DMS153 (cell line): Measurements from ENCODE around the gene INPP5J.
"Not testable (repeated sequence)": the region's sequence is repeated elsewhere in the genome, so short reads cannot be mapped to it uniquely, and the experiment has no call there.

Experiments
- DNase-seq: peaks from one replicate; lab custom pipeline; 2025; lab: John Stamatoyannopoulos, UW

Gene INPP5J, protein sequence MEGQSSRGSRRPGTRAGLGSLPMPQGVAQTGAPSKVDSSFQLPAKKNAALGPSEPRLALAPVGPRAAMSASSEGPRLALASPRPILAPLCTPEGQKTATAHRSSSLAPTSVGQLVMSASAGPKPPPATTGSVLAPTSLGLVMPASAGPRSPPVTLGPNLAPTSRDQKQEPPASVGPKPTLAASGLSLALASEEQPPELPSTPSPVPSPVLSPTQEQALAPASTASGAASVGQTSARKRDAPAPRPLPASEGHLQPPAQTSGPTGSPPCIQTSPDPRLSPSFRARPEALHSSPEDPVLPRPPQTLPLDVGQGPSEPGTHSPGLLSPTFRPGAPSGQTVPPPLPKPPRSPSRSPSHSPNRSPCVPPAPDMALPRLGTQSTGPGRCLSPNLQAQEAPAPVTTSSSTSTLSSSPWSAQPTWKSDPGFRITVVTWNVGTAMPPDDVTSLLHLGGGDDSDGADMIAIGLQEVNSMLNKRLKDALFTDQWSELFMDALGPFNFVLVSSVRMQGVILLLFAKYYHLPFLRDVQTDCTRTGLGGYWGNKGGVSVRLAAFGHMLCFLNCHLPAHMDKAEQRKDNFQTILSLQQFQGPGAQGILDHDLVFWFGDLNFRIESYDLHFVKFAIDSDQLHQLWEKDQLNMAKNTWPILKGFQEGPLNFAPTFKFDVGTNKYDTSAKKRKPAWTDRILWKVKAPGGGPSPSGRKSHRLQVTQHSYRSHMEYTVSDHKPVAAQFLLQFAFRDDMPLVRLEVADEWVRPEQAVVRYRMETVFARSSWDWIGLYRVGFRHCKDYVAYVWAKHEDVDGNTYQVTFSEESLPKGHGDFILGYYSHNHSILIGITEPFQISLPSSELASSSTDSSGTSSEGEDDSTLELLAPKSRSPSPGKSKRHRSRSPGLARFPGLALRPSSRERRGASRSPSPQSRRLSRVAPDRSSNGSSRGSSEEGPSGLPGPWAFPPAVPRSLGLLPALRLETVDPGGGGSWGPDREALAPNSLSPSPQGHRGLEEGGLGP

DNA sequence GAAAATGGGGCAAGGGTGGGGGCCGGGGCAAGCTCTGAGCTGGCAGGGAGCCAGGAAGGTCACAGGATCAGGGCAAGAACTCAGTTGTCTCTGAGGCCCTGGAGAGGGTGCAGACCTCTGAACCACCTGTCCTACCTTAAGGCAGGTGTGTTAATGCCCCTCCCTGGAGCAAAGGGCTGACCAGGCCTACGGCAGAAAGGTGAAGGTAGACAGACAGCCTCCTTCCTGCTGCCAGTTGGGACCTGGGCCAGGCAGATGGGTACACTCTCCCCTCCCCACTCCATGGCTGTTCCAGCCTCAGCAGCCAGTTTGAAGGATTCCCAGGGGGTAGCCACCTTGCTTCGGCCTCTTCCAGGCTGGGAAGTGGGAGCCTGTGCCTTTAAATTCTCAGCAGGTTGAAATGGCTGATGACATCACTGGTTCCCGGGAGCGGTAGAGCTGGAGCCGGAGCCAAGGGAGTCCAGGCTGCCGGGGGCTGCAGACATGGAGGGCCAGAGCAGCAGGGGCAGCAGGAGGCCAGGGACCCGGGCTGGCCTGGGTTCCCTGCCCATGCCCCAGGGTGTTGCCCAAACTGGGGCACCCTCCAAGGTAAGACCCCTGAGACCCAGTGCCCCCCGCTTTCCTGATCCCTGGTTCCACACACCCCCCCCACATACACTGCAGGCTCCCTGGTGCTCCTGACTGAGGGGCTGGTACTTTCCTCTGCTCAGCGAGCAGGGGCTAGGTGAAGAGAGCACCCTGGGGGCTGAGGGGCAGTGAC lies at the start of gene INPP5J:
TSS of gene INPP5J (plus strand) at position 435 of the 760 bp plus-strand sequence. CDS start at position 484, 49 bp downstream.
- peak; percentile 68 for DNase-seq

DNA sequence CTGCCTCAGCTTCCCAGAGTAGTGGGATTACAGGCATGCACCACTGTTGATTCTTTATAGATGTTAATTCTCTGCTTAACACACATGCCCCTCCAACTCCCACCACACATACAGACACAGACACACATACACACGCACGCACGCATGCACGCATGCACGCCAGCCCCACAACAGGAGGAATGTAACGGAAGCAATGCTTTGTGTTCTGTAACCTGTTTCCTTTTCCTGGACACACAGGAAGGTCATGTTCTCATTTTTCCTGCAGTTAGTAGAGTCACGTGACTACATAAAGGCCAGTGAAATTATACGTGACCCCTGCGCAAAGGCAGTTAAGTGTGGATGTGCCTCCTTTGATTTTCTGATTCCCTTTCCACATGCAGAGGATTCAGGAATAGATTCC lies 49.6 kb upstream of the INPP5J start:
- not testable (repeated sequence) for DNase-seq

DNA sequence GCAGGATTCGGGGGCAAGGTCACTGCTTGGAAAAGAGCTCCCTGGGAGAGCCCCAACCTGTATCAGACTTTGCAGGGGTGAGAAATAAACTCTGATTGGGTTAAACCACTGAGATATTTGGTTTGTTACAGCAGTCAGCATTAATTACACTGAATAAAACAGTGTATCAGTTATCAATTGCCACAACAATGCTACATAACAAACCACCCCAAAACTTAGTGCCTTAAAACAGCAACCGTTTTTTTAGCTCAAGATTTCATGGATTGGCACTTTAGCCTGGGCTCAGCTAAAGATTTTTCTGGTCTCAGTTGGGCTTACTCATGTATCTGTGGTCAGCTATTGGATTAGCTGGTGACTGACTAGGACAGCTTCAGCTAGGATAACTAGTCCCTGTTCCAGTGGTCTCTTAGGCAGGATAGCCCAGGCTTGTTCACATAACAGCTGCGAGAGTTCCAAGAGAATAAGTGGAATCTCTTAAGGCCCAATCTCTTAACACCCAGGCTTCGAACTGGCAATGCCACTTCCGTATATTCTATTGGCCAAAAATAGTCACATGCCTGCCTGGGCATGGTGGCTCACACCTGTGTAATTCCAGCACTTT lies 49.1 kb upstream of the INPP5J start:
- not testable (repeated sequence) for DNase-seq

DNA sequence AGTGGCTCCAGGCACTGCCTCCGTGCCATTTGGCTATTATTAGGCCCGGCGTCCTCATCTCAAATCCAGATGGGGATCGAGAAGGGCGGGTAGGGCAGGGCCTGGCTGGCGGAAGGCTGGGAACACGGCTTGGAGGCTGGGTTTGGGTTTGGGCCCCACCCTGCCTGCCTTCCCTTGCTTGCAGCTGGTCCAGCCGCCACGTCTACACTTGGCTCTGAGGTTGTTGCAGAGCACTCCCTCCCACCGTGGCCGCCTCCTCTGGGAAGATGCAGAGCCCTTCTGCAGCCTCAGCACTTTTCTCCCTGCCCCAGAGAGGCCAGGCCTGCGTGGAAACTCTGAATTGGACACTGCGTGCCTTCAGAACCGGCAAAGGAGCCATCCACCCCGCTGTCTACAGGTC lies 46.8 kb upstream of the INPP5J start:
- no peak for DNase-seq

DNA sequence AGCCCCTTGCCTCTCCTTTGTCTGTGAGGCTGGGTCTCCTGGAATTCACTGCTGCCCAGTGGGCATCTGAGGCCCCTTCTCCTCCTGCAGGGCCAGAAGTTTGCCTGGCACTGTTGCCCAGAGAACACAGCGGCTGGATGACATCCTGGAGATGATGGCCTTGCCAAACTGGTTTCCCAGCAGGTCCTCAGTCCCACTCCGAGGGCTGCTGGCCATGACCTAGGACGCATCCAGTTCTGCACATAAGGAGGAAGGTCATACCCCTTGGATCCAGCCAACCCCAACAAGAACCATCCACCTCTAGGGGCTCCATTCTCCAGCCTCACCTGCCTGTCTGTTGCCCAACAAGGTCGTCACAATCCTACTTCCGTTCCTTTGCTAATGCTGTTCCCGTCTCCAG lies 45.1 kb upstream of the INPP5J start:
- DNase-seq: no peak

DNA sequence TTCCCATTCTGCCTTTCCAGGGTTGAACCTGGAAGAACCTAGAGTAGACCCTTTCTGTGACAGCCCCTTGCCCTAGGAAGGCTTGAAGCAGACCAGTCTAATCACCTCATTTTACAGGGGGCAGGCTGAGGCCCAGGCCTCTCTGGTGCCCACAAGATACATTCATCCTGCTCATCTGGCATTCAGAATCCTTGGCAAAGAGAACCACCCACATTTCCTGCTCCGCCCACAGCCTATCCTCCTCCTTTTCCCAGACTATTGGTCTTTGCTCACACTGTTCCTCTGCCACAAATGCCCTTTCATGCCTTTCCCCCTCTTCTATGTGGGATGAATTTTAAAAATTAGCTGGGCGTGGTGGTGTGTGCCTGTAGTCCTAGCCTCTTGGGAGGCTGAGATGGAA lies 44.4 kb upstream of the INPP5J start:
- not testable (repeated sequence) for DNase-seq

DNA sequence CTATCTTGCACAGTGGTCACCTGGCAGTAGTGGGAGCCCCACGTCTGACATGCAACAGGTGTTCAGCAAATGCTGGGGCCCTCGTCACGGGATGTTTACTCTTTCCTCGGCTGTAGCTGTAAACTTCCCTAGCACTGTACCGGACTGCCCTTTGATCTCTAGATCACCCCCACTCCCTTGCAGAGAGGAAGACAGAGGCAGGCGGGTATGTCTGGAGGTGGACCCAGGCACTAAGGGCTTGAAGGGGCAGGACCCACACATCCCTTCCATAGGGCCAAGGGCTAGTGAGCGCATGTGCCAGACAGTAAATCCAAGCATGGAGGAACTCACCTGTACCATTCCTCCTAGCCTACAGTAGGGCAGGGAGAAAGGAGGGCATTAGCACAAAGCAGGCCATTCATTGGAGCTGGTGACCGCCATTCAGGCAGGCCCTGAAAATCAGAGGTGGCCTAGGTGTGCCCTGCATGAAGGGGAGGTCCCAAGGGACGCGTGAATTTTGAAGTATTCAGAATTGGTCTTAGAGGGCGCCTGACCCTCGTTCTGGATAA lies 43.6 kb upstream of the INPP5J start:
- DNase-seq: peak; percentile 89

DNA sequence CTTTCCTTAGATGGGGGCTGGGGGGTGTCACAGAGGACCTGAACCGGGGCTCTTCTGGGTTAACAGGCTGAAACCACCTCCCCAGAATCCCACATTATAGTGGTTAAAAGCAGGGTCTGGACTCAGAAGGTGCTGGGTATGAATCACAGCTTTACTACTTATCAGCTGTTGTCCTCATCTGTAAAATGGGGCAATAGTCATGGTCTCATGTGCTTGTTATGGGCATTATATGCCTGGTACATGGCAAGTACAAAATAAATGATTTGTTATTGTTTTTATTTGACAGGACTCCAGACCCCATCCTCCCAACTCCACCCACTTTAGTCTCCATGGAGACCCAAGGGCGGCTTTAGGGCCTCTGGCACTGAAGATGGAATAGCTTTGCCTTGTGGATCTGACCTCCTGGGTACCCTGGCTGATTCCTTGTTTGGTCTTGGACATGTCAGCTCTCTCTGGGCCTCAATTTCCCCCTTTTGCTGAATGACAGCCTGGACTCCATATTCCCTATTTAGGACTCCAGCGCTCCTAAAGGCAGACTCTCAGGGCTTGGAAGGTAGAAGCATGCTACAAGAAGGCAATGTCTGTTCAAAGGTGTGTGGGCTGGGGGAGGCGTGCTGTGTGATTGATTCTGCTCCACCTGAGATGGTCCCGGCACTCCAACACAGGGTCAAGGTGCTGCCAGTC lies 42.5 kb upstream of the INPP5J start:
- no peak for DNase-seq

DNA sequence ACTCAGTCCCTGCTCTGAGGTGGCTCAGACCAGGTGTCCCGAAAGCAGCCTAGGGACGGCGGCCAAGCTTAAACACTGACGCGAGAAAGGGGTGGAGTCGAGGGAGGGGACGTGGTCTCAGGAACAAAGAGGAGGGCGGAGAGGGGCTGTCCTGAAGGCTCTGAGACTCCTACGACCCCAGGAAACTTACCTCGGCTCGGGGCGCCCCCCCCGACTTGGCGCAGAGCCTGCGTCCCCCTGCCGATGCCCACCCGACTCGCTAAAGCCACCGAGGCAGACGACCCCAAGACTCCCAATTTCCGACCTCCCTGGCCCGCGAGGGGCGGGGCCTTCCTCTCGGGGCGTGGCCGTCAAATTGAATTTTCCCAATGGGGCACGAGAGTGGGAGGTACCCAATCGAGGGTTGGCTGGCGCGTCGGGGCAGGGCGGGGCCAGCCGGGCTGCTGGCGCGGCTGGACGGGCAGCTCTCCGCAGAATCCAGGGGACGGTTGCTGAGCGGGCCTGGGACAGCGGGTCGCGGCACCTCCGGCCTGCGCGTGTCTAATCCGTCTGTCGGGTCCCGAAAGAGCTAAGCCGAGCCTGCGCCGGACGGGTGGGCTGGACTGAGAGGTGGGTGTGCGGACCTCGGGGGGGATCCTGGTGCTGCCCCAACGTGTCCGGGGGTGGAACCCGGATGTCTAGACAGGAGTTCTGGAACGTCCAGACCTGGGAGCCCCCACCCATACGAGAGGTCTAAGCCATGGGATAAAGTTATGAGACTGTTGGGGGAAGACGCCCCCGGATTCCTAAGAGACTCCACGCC lies 41.7 kb upstream of the INPP5J start, which contains the start of gene SMTN:
TSS of gene SMTN (plus strand) at position 471 of the 802 bp plus-strand sequence. CDS start 1,941 bp downstream, outside the sequence.
- peak; percentile 78 for DNase-seq

DNA sequence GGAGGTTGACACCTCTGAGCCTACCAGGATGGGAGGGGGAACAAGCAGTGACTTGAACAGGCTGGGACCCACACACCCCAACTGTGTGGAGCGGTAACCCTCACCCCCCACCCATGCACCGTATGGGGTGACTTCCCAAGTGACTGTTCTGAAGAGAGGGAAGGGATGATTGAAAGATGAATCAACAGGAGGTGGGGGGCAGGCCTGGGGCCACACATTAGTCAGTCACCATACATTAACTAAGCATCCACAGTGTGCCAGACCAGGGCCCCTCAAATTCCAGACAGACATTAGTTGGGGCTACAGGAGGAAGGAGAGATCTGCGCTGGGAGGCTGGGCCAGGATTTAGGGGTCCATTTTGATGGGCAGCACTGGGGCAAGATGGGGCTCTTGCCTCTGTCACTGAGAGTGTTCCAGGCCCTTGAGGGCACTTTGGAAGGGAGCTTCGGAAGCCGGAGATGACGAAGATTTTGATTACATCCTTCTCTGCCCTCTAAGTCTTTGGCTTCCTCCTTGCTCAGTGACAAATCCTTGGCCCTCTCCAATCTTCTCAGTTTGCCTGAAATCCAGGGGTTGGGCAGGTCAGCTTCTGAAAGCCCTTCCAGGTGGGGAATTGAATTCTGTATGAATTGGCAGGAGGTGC lies 40.7 kb upstream of the INPP5J start:
- no peak for DNase-seq

DNA sequence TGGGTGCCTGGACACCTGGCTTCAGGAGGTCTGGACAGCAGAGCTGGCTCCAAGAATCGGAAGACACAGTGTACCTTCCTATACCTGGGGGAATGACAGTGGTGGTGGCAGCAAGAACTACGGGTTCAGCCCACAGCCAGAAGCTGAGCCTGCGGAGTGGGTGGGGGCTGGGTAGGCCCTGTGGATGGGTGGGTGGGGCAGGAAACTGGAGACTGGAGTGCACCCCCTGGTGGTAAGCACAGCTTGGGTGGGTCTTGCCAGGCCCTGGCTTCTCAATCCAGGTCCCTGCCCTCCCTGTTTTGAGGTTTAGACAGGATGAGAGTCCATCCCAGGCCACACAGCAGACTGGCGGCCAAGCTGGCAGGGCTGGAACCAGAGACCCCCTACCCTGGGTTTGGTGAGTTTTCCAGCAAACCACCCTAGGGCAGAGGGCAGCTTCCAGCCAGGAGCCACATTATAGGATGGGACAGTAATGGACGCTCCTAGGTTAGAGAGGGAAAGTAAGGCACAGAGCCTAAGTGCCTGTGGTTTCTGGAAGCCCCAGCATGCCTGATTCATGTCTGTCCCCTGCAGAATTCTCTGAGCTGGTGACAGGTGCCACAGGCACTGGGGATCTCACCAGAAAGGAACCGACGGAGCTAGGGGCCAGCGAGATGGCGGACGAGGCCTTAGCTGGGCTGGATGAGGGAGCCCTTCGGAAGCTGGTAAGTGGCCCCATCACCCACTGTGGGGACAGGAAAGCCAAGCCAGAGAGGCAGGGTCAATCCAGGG lies 40.0 kb upstream of the INPP5J start:
- DNase-seq: no peak

DNA sequence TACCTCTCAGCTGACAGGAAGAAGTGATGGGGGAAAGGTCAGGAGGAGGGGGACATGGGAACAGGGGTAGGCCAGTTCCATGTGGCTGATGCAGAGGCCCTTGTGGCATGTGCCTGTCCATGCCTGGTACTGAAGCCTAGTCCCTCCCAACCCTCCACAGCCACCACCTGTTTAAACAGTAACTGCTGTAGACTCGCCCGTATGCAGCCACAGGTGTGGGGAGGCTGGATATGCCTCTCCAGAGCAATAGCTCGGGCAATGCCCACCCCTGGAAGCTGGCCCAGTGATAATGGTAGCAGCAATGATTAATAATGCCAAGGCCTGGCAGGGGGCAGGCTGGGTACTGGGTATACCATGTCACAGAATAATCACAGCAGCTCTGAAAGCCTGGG lies 39.4 kb upstream of the INPP5J start:
- DNase-seq: peak; percentile 60

DNA sequence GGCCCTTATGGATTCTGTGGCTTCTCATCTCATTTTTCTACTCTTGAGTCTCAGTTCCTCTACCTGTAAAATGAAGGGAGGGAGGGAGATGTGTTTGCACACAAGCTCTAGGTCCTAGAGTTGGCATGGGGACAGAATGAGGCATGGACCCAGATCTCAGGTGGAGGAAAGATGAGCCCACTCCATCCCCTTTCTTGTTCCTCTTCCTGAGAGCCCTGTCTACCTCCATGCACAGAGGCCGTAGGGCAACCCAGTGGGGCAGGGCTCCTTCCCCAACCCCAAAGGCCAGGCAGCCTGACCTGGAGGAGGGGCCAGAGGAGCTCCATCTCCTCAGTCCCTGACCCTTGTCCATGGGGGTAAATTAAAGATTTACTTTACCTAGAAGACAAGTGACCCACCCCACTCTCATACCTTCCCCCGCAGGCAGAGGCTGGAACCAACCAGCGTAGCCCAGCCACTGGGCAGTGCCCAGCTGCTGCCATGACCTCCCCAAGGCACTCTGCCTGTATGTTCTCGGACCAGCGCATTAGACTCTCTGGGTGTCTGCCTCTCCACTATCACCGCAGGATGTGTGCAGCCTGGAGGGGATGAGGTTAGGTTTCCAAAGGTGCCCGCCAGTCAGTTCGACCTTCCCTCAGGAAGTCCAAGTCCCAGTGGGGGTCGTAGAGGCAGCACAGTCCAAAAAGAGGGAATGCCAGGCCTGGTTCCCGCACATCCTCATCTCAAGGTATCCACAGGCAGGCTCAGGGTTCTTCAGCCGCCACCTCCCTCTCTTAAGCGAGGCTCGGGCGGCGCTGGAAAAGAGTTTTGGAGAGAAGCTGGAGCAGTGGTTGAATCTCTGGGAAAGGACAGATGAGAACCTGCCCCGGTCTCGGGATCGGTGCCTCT lies 38.6 kb upstream of the INPP5J start:
- no peak for DNase-seq

DNA sequence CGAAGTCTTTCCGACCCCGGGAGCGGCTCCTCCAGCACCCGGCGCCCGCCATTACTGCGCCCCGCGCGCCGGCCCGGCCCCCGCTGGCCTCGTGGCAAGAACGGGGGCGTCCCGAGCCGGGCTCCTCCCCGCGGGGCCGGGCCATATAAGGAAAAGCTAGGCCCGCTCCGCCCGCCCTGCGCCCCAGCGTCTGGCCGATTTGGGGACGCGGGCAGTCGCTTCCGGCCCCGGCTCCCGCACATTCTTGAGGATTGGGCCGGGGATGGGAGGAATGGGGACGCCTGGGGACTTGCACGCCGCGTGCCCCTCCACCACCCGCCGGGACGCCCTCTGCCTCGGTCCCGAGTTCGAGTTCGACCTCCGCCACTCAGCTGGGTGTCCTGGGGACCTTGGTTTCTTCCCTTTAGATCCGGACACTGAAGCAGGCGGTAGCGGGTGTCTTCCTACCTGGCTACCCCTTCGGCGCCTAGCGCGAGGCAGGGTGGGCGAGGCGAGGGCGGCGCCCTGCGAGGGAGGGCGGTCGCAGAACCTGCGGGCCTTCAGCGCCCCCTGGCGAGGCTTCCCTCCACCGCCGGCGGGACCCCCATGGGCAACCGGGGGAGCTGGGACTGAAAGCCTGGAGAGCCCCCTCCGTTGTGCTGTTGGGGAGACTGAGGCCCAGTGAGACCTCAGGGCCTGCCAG lies 37.8 kb upstream of the INPP5J start:
- DNase-seq: no peak

DNA sequence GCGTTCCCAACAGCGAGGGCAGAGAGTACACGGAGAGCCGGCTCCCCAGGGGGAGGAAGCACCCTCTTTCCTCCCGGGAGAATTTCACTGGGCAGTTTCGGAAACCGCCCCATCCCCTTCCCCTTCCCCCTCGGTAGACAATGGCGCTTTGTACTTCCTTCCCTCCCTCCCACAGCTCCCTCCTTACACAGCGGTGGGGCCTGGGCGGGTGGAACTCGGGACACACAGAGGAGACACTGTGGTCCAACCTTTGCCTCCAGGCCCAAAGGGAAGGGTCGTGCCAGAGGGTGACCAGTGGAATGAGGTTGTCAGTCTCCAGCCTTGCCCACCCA lies 37.3 kb upstream of the INPP5J start:
- DNase-seq: no peak

DNA sequence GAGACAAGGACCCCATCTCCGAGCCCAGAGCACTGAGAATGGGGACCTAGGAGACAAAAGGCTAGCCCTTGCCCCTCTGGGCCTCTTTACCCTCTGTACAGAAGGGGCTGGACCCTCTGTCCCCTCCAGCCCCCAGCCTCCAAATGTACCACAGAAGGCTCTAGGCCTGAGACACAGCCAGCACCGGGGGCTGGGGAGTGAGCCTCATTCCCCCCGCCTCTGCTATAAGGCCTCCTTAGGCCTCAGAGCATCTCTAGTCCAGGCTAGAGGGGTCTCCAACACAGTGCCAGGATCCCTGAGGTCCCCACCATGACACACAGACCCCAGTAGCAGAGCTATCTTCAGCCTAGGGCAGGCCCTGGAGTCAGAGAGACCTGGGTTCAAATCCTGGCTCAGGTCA lies 36.8 kb upstream of the INPP5J start:
- no peak for DNase-seq
